K562 (cell line): ENCODE results near the gene TCAP. TPM values are rescaled to one million over a fixed set of nuclear protein-coding genes. Genes with fewer than 3 reads are reported as not detected.

Source experiments
- CHAMP1 ChIP-seq: fragments of 450-650 bp; IDR thresholded peaks from 2 replicates; pipeline ENCODE4 v1.6.1; 2016; ENCODE audit warnings: mild to moderate bottlenecking
- CHD2 ChIP-seq: IDR thresholded peaks from 2 replicates; pipeline ENCODE4 v1.6.1; 2011; ENCODE audit warnings: low read depth, low read length
- CHD4 ChIP-seq: fragments of 200-600 bp; sonication (generic); IDR thresholded peaks from 3 replicates; pipeline ENCODE4 v1.6.1; 2012; ENCODE audit warnings: low read depth, mild to moderate bottlenecking, mixed read lengths, low read length, inconsistent platforms; ENCODE audit not compliant: insufficient read depth, insufficient replicate concordance, poor library complexity, severe bottlenecking
- EWSR1 ChIP-seq: fragments of 450-650 bp; IDR thresholded peaks from 2 replicates; pipeline ENCODE4 v1.6.1; 2018; ENCODE audit warnings: borderline replicate concordance, mild to moderate bottlenecking, low read depth, moderate library complexity; ENCODE audit not compliant: partially characterized antibody
- HLTF ChIP-seq: fragments of 450-650 bp; IDR thresholded peaks from 2 replicates; pipeline ENCODE4 v1.6.1; 2016
- KLF10 ChIP-seq: fragments of 250-450 bp; sonication (Bioruptor Pico); IDR thresholded peaks from 2 replicates; pipeline ENCODE4 v1.6.1; 2021; ENCODE audit warnings: matching md5 sums
- MAFF ChIP-seq: IDR thresholded peaks from 2 replicates; pipeline ENCODE4 v1.6.1; 2012; ENCODE audit warnings: low read length, improper control_type of control experiment
- MLLT1 ChIP-seq, 2 experiments: fragments of 450-650 bp; IDR thresholded peaks; 2 replicates each; pipeline ENCODE4 v1.6.1; 2016
- PCBP1 ChIP-seq: fragments of 200-400 bp; formaldehyde crosslinking; IDR thresholded peaks from 2 replicates; pipeline ENCODE4 v1.6.1; 2018; ENCODE audit warnings: mild to moderate bottlenecking, low read depth, low read length; ENCODE audit not compliant: poor library complexity, severe bottlenecking
- PURB ChIP-seq: sonication (generic); formaldehyde crosslinking; IDR thresholded peaks from 2 replicates; pipeline ENCODE4 v1.9.0; 2021; ENCODE audit warnings: low read depth, mild to moderate bottlenecking, missing genetic modification reagents
- YBX1 ChIP-seq: fragments of 450-650 bp; IDR thresholded peaks from 2 replicates; pipeline ENCODE4 v1.7.1; 2016; ENCODE audit warnings: mild to moderate bottlenecking
- ZNF184 ChIP-seq: sonication (generic); formaldehyde crosslinking; IDR thresholded peaks from 2 replicates; pipeline ENCODE4 v1.5.0; 2020; ENCODE audit warnings: missing genetic modification reagents
- ZNF24 ChIP-seq: fragments of 450-650 bp; IDR thresholded peaks from 2 replicates; pipeline ENCODE4 v1.6.1; 2016
- ZNF3 ChIP-seq: fragments of 250-450 bp; sonication (Bioruptor Pico); IDR thresholded peaks from 2 replicates; pipeline ENCODE4 v1.5.0; 2021; ENCODE audit warnings: mild to moderate bottlenecking, moderate library complexity
- polyA plus RNA-seq, 8 experiments: library from polyadenylated mRNA; depleted of rRNA in 4 of 8; stranded (reverse) in 5 of 8; unstranded in 3 of 8; fragments of >200 nt; fragmentation: Nextera tagmentation in 2 of 8; fragmentation: Illumina TruSeq in 1 of 8; extraction: Ambion mirVana in 2 of 8; extraction: Trizol in 1 of 8; gene quantifications; 2 replicates each; pipeline versions ENCODE4 v1.2.1 to v1.2.3, GENCODE V29; 2011 to 2014; ENCODE audit warnings: inconsistent platforms in 1 of 8, missing spikeins in 1 of 8
- total RNA-seq, 7 experiments: library from RNA; depleted of rRNA in 6 of 7; stranded (reverse); fragments of >200 nt in 6 of 7; fragmentation: Illumina TruSeq in 2 of 7; extraction: Trizol in 2 of 7; gene quantifications; 2 replicates each; pipeline versions ENCODE4 v1.2.1 to v1.2.3, GENCODE V29; 2011 to 2021; ENCODE audit warnings: low replicate concordance in 1 of 7
- TF ChIP-seq, protein P1 (sequence below): fragments of 250-450 bp; sonication (Bioruptor Pico); IDR thresholded peaks from 2 replicates; pipeline ENCODE4 v1.5.0; 2021; ENCODE audit warnings: mild to moderate bottlenecking, moderate library complexity
- TF ChIP-seq, protein P2 (sequence below), 2 experiments: fragments of 150-350 bp in 1 of 2; IDR thresholded peaks; 2 replicates each; pipeline ENCODE4 v1.6.1; 2012 to 2016; ENCODE audit warnings: low read depth in 2 of 2, low read length in 2 of 2, mild to moderate bottlenecking in 1 of 2, moderate library complexity in 1 of 2

The TCAP gene
- total and polyA plus RNA-seq, 9 of the 15 experiments (the other 6 are each of a cell fraction or from before 2014, with no cell fraction given) = 0.33 to 1.4 (median 0.82) TPM; not detected in 2

- TF ChIP-seq, protein P1, sequence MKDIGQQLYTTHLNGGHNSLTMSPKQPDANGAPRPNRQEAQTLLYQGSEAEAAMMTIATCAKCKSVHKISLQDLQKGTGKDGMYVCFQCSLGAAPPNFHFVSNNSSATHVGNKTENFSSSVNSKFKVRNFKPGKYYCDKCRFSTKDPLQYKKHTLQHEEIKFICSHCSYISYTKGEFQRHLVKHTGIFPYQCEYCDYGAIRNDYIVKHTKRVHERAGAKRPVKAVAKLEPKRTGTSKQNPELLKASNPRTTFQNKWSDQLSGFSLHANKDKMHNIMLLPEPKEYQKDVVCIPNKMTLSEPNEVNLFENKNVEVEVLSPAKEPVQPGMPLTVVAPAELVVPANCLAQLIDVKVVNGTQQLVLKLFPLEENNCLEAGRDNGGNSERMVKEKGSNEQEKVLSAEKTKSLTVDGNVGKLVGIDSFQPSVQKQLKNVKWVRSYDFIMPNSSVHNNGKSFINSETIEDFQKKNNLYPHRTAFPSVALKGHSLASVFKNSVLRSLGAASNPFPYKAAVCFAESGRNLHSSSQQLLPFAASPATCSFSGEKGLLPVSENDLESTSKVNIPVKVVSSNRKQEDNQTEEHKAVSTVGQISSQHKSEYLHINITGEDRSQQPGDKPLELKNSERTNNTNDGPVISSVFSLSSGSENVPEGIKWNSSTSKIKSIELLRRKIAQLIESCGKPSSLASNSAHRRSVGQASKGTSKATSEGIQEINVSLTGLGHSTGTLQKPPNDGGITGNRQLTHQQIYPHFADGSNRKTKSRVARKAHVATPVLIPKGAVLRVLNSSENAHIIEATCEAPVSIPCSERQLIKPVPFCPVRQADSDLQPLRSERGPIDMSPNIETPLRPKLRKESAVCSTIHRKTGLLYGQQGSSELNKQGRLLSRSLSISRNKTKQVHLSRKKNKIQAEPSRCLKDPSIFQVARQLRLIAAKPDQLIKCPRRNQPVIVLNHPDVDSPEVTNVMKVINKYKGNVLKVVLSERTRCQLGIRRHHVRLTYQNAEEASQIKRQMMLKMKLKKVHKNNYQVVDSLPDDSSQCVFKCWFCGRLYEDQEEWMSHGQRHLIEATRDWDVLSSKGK (CRISPR knock-in tag) = no peak
- TF ChIP-seq, protein P2, sequence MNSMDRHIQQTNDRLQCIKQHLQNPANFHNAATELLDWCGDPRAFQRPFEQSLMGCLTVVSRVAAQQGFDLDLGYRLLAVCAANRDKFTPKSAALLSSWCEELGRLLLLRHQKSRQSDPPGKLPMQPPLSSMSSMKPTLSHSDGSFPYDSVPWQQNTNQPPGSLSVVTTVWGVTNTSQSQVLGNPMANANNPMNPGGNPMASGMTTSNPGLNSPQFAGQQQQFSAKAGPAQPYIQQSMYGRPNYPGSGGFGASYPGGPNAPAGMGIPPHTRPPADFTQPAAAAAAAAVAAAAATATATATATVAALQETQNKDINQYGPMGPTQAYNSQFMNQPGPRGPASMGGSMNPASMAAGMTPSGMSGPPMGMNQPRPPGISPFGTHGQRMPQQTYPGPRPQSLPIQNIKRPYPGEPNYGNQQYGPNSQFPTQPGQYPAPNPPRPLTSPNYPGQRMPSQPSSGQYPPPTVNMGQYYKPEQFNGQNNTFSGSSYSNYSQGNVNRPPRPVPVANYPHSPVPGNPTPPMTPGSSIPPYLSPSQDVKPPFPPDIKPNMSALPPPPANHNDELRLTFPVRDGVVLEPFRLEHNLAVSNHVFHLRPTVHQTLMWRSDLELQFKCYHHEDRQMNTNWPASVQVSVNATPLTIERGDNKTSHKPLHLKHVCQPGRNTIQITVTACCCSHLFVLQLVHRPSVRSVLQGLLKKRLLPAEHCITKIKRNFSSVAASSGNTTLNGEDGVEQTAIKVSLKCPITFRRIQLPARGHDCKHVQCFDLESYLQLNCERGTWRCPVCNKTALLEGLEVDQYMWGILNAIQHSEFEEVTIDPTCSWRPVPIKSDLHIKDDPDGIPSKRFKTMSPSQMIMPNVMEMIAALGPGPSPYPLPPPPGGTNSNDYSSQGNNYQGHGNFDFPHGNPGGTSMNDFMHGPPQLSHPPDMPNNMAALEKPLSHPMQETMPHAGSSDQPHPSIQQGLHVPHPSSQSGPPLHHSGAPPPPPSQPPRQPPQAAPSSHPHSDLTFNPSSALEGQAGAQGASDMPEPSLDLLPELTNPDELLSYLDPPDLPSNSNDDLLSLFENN (IDR thresholded peaks at IDR 0.05; ENCODE audit: low read depth in 2 of 2, low read length in 2 of 2) = no peak
- TF ChIP-seq YBX1 = no peak
- no peak for TF ChIP-seq EWSR1
- TF ChIP-seq KLF10 (CRISPR knock-in tag) = no peak
- no peak for TF ChIP-seq ZNF3 (CRISPR knock-in tag)
- peak; percentile 42; the same call in 1 of the 2 replicates for TF ChIP-seq HLTF
- TF ChIP-seq ZNF24 = peak; percentile 79
- TF ChIP-seq CHD2 = no peak
- TF ChIP-seq PURB (CRISPR knock-in tag) = no peak
- TF ChIP-seq CHD4 = no peak
- peak; percentile 65 to 71; a peak in 3 of 4 replicates for TF ChIP-seq MLLT1 (IDR thresholded peaks at IDR 0.05)
- no peak for TF ChIP-seq CHAMP1
- TF ChIP-seq ZNF184 (CRISPR knock-in tag) = no peak
- TF ChIP-seq MAFF = no peak
- peak; percentile 63 for TF ChIP-seq PCBP1
Observed at GRCh38 chr17:39667945-39668924, 3.1 kb downstream of the TCAP start, which contains the start of gene PNMT (continued).
